HepG2 (cell line): ENCODE results near the gene SLC38A8. TPM values are rescaled to one million over a fixed set of nuclear protein-coding genes. Genes with fewer than 3 reads are reported as not detected.

Experiments used
- ARNT ChIP-seq: fragments of 450-650 bp; IDR thresholded peaks from 2 replicates; pipeline ENCODE4 v1.6.1; 2017
- GMEB2 ChIP-seq: IDR thresholded peaks from 2 replicates; pipeline ENCODE4 v1.6.1; 2016; ENCODE audit warnings: missing biosample characterization, missing genetic modification reagents, low read depth
- NFATC3 ChIP-seq: sonication (generic); formaldehyde crosslinking; IDR thresholded peaks from 2 replicates; pipeline ENCODE4 v1.5.1; 2020; ENCODE audit warnings: mild to moderate bottlenecking, missing genetic modification reagents
- NFKBIZ ChIP-seq: IDR thresholded peaks from 2 replicates; pipeline ENCODE4 v1.6.1; 2018; ENCODE audit warnings: missing genetic modification reagents, missing compliant biosample characterization
- PHF8 ChIP-seq: sonication (generic); formaldehyde crosslinking; IDR thresholded peaks from 2 replicates; pipeline ENCODE4 v1.5.0; 2020; ENCODE audit warnings: missing genetic modification reagents
- SNAPC4 ChIP-seq: sonication (generic); formaldehyde crosslinking; IDR thresholded peaks from 2 replicates; pipeline ENCODE4 v1.4.0; 2020; ENCODE audit warnings: mild to moderate bottlenecking, missing genetic modification reagents
- ZNF142 ChIP-seq: sonication (generic); formaldehyde crosslinking; IDR thresholded peaks from 2 replicates; pipeline ENCODE4 v1.4.0; 2020; ENCODE audit warnings: missing genetic modification reagents
- ZNF552 ChIP-seq: sonication (generic); formaldehyde crosslinking; IDR thresholded peaks from 2 replicates; pipeline ENCODE4 v1.9.0; 2022; ENCODE audit warnings: missing genetic modification reagents, mild to moderate bottlenecking, borderline replicate concordance
- polyA plus RNA-seq, 8 experiments: library from polyadenylated mRNA; depleted of rRNA in 3 of 8; stranded (reverse) in 7 of 8; unstranded in 1 of 8; fragments of >200 nt; fragmentation: Illumina TruSeq in 4 of 8; extraction: Trizol in 4 of 8; gene quantifications; 2 replicates each; pipeline versions ENCODE4 v1.2.1 to v1.2.3, GENCODE V29; 2011 to 2016; ENCODE audit warnings: low read depth in 4 of 8, missing spikeins in 1 of 8, mixed read lengths in 1 of 8; ENCODE audit not compliant: insufficient read depth in 1 of 8
- total RNA-seq, 5 experiments: library from RNA; depleted of rRNA; stranded (reverse); fragments of >200 nt; fragmentation: Illumina TruSeq; extraction: Trizol; gene quantifications; 2 replicates each; pipeline ENCODE4 v1.2.3, GENCODE V29; 2016; ENCODE audit warnings: low read depth in 1 of 5

The SLC38A8 gene
- total and polyA plus RNA-seq, 2 of the 13 experiments (the other 11 are each of a cell fraction or from before 2014, with no cell fraction given) = 0.24 to 0.37 TPM

GRCh38 chr16:83968891-83969649, 73.5 kb downstream of the SLC38A8 start (continued):
- TF ChIP-seq ZNF142 (CRISPR knock-in tag) (no peak), PHF8 (CRISPR knock-in tag) (no peak), ARNT (no peak), SNAPC4 (no peak), NFATC3 (CRISPR knock-in tag) (no peak), NFKBIZ (CRISPR knock-in tag) (no peak), ZNF552 (CRISPR knock-in tag) (no peak), GMEB2 (CRISPR knock-in tag) (no peak)
- TF ChIP-seq, all 625 proteins: peak for 0
